ENCODE measurements around the gene CYTH1. TPM values are rescaled to one million over a fixed set of nuclear protein-coding genes. Genes with fewer than 3 reads are reported as not detected.

CYTH1 gene
- polyA plus RNA-seq, 1 donor = 40.6 TPM

Other genes with a start within 250 kb of the CYTH1 start
- 4.4 TPM for gene DNAH17, start 204.9 kb downstream of the CYTH1 start, polyA plus RNA-seq
- 49.0 TPM for gene USP36, start 58.5 kb upstream of the CYTH1 start, polyA plus RNA-seq
- 0.24 TPM for gene CEP295NL, start 120.9 kb upstream of the CYTH1 start, polyA plus RNA-seq
- 89.2 TPM for gene TIMP2, start 143.1 kb upstream of the CYTH1 start, polyA plus RNA-seq
- 325 TPM for gene LGALS3BP, start 197.7 kb upstream of the CYTH1 start, polyA plus RNA-seq
- gene CANT1, start 227.5 kb upstream of the CYTH1 start, polyA plus RNA-seq = 52.1 TPM
- 3.1 TPM for gene C1QTNF1, start 241.9 kb upstream of the CYTH1 start, polyA plus RNA-seq